ENCODE measurements around the gene ARHGEF10L. TPM values are rescaled to one million over a fixed set of nuclear protein-coding genes. Genes with fewer than 3 reads are reported as not detected.

ARHGEF10L gene
- total RNA-seq, 3 donors from 2014 or later (not counting 1 experiment from before 2014, with no cell fraction given) = 0.70 to 1.7 (median 0.94) TPM

DNA sequence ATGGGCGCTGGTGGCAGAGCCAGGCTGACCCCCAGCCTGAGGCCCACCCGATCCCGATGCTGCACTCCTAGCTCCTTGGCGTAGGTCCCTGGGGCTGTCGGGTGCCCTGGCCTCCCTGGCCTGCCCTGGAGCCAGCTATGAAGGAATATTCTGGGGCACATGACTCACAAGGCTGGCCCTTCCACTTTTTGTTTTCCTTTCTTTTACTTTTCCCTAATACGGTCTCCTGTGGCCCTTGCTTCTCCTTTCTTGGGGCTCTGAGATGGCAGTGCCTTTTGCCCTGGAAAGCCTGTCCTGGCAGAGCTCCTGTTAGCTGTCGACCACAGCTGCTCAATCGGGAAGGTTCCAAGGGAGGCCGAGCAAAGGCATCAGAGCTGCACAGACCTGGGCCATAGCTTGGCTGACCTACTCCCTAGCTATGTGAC lies 22.1 kb downstream of the ARHGEF10L start:
- Histone ChIP-seq H3K4me1 (ENCODE audit: control insufficient read depth, insufficient read depth, low read length) (no peaks in the 10 kb centered on the region), H3K9me3 (ENCODE audit: control insufficient read depth, insufficient read depth, low read length) (no peaks in the 10 kb centered on the region), H3K27me3 (ENCODE audit: control insufficient read depth, insufficient read depth, low read length) (no peaks in the 10 kb centered on the region), H3K4me3 (ENCODE audit: low read length) (no peak overlapping the region), H3K27ac (ENCODE audit: low read length) (no peak overlapping the region), H3K36me3 (ENCODE audit: control insufficient read depth, insufficient read depth, low read length) (no peaks in the 10 kb centered on the region)
- H3K9me3 Mint-ChIP-seq = no peaks in the 10 kb centered on the region
- no peaks in the 10 kb centered on the region for H3K27me3 Mint-ChIP-seq (ENCODE audit: low read depth in 2 of 2)
- TF ChIP-seq, protein P1, sequence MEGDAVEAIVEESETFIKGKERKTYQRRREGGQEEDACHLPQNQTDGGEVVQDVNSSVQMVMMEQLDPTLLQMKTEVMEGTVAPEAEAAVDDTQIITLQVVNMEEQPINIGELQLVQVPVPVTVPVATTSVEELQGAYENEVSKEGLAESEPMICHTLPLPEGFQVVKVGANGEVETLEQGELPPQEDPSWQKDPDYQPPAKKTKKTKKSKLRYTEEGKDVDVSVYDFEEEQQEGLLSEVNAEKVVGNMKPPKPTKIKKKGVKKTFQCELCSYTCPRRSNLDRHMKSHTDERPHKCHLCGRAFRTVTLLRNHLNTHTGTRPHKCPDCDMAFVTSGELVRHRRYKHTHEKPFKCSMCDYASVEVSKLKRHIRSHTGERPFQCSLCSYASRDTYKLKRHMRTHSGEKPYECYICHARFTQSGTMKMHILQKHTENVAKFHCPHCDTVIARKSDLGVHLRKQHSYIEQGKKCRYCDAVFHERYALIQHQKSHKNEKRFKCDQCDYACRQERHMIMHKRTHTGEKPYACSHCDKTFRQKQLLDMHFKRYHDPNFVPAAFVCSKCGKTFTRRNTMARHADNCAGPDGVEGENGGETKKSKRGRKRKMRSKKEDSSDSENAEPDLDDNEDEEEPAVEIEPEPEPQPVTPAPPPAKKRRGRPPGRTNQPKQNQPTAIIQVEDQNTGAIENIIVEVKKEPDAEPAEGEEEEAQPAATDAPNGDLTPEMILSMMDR (IDR thresholded peaks at IDR 0.05) = no peak
- H3K36me3 Mint-ChIP-seq = no peaks in the 10 kb centered on the region
- DNase-seq (no peak), ATAC-seq (no peak)
- H3K27ac Mint-ChIP-seq = no peak overlapping the region
- H3K4me3 Mint-ChIP-seq = no peak overlapping the region
- no peaks in the 10 kb centered on the region for H3K4me1 Mint-ChIP-seq
- 88% methylated on average over 9 of the region's 9 CpGs for WGBS (ENCODE audit: insufficient coverage)
- intact Hi-C loops (cut with micrococcal nuclease) = no loop called here

DNA sequence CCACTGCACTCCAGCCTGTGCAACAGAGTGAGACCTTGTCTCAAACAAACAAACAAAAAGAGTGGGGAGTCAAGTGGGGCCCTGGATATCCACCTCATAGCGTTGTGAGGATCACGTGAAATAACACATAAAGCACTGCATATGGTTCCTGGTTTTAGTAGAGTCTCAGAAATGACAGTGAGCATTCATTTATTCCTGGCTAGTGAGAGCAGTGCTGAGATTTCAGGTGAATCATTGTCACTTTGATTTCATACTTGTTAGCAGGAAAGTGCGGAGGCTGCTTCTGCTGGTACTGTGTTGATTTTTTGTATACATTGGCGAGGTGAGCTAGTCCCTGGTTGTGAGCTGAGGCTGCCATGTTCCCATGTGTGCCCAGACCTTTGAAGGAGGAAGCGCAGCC lies 22.9 kb downstream of the ARHGEF10L start:
- H3K4me3 Mint-ChIP-seq = no peak overlapping the region
- no peak for ATAC-seq

DNA sequence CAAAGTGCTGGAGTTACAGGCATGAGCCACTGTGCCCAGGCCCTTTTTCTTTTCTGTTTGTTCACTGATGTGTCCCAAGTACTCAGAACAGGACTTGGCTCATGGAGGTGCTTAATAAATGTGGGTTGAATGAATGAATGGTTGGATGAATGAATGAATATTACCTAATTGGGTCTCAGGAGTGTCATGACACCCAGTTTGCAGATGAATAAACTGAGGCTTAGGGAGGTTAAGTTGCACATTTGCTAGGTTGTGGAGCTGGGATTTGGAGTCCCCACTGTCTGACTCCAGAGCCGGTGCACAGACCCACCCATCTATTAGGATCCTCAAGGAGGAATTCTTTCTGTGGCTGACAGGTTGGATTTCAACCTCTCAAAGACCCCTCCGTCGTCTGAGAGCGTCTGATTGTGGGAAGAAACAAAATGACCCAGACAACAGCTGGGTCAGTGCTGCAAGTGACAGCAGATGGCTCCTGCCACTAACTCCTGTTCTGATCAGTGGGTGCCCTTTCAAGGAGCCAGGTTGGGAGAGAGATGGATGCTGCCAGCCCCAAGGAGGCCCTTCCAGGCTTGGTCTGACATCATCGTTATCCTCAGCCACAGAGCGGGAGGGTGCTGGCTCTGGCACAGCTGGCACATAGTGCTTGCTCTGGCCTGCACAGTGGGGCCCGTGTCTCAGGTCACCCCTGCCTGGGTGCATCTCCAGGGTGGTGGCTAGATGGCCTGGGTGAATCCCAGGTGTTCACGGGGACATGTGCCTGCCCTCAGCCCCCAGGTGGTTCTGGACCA lies 24.2 kb downstream of the ARHGEF10L start:
- ATAC-seq = no peak
- H3K36me3 ChIP-seq (ENCODE audit: control insufficient read depth, insufficient read depth, low read length) = no peaks in the 10 kb centered on the region
- no peaks in the 10 kb centered on the region for H3K9me3 Mint-ChIP-seq
- no peaks in the 10 kb centered on the region for H3K4me1 ChIP-seq (ENCODE audit: control insufficient read depth, insufficient read depth, low read length)
- no peak overlapping the region for H3K27ac Mint-ChIP-seq
- no peaks in the 10 kb centered on the region for H3K4me1 Mint-ChIP-seq
- TF ChIP-seq, protein P1 (IDR thresholded peaks at IDR 0.05) = no peak
- H3K4me3 ChIP-seq (ENCODE audit: low read length) = no peak overlapping the region
- 88% methylated on average over 8 of the region's 8 CpGs for WGBS (ENCODE audit: insufficient coverage)
- no peaks in the 10 kb centered on the region for H3K9me3 ChIP-seq (ENCODE audit: control insufficient read depth, insufficient read depth, low read length)
- no peaks in the 10 kb centered on the region for H3K27me3 Mint-ChIP-seq (ENCODE audit: low read depth in 2 of 2)
- H3K4me3 Mint-ChIP-seq = no peak overlapping the region
- no peaks in the 10 kb centered on the region for H3K36me3 Mint-ChIP-seq
- H3K27ac ChIP-seq (ENCODE audit: low read length) = no peak overlapping the region
- intact Hi-C loops (cut with micrococcal nuclease) = no loop called here
- H3K27me3 ChIP-seq (ENCODE audit: control insufficient read depth, insufficient read depth, low read length) = no peaks in the 10 kb centered on the region
- DNase-seq = no peak

More for the DNA sequence above, 22.9 kb downstream of the ARHGEF10L start:
- no peak overlapping the region for H3K27ac ChIP-seq (ENCODE audit: low read length)
- Mint-ChIP-seq H3K36me3 (no peaks in the 10 kb centered on the region), H3K27me3 (ENCODE audit: low read depth in 2 of 2) (no peaks in the 10 kb centered on the region), H3K27ac (no peak overlapping the region), H3K9me3 (no peaks in the 10 kb centered on the region), H3K4me1 (no peaks in the 10 kb centered on the region)
- no peaks in the 10 kb centered on the region for H3K4me1 ChIP-seq (ENCODE audit: control insufficient read depth, insufficient read depth, low read length)
- WGBS (ENCODE audit: insufficient coverage) = 84% methylated on average over 5 of the region's 5 CpGs
- no peaks in the 10 kb centered on the region for H3K27me3 ChIP-seq (ENCODE audit: control insufficient read depth, insufficient read depth, low read length)
- no peak overlapping the region for H3K4me3 ChIP-seq (ENCODE audit: low read length)
- H3K9me3 ChIP-seq (ENCODE audit: control insufficient read depth, insufficient read depth, low read length) = no peaks in the 10 kb centered on the region
- TF ChIP-seq, protein P1 (IDR thresholded peaks at IDR 0.05) = no peak
- no peaks in the 10 kb centered on the region for H3K36me3 ChIP-seq (ENCODE audit: control insufficient read depth, insufficient read depth, low read length)
- no peak for DNase-seq
- intact Hi-C loops (cut with micrococcal nuclease) = no loop called here
